GM13977 (cell line): ENCODE data around the gene GALNT9.

Experiments
- DNase-seq: peaks from one replicate; pipeline ENCODE4 v3.0.0; 2012; ENCODE audit warnings: low spot score
- CTCF ChIP-seq: IDR thresholded peaks from 2 replicates; pipeline ENCODE4 v1.5.1; 2012; ENCODE audit warnings: mild to moderate bottlenecking, control low read depth; ENCODE audit not compliant: insufficient read depth; ENCODE audit errors: extremely low read depth, missing control alignments
- in situ Hi-C: fragments of 300-500 bp; cut with MboI; formaldehyde crosslinking; loops from one replicate; pipeline ENCODE4 v1.12.0; 2022; ENCODE audit warnings: low sequenced_read_pairs, low pct_unique_long_range_greater_than_20kb, mixed read lengths, inconsistent platforms; ENCODE audit not compliant: unreplicated experiment

Gene GALNT9

DNA sequence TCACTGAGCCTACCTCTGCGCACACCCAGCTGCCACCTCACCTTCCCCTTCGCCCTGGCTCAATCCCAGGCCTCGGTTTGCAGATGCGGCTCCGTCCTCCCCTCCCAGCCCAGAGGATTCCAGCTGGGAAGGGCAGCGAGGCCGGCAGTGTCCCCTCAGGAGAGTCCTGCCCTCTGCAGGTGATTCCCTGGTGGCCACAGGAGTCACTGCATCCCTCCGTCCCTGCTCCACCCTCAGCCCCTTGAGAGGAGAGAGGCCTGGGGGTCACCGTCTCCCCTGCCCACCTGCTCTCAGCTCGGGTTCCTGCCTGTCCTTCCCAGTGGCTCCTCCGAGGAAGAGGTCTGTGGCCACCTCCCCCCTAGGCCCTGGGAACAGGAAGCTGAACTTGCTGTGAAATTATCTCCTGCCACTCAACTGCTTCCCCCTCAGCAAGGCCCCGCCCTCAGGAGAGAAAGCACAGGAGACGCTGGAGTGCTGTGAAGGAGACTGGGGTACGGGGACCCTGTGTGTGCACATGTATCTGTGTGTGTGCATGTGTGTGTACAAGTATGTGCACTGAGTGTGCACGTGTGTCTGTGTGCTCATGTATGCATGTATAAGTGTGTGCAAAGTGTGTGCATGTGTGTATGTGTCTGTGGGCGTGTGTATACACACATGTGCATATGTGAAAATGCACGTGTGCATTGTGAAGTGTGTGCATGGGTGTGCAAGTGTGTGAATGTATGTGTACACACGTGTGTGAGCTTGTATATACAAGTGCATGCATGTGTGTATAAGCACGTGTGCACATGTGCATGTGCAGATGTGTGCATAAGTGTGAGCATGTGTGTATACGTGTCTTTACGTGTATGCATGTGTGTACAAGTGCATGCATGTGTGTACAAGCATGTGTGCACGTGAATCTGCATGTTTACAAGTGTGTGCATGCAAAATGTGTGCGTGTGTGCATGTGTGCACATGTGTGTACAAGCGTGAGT, 13.2 kb upstream of the GALNT9 start:
- no peak for DNase-seq
- no peak for TF ChIP-seq CTCF
- in situ Hi-C loops, result no loop called here

DNA sequence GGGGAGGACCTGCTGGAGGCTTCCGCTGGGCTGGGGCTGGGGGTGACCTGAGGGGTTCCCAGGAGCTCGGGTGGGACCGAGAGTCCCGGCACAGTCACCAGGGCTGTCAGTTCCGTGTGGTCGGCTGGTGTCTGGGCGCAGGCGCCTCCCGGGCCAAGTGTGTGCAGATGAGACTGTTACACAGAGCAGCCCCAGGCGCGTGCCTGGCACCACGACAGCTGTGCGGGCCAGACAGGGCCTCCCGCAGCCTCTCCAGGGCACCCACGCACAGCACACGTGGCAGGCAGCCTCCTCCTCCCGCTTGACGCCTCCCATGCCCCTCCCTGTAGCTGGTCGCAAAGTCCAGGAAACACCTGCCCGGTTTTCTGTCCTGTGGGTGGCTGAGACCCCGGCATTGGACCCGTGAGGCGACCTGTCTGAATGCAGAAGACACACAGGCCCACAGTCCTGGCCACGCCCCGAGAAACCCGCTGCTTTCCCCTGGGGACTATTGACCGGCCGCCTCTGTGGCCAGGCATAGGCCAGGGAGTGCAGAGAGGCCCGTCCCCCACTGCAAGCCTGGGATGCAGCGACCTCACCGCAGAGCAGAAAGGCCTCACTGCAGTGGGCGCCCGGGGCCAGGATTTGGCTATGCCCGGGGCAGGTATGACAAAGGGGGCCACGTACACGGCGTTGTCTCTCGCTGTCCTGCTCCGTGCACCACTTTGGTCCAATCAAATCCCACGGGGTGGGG, 12.1 kb upstream of the GALNT9 start:
- in situ Hi-C loops, result no loop called here
- no peak for TF ChIP-seq CTCF
- DNase-seq, result no peak

DNA sequence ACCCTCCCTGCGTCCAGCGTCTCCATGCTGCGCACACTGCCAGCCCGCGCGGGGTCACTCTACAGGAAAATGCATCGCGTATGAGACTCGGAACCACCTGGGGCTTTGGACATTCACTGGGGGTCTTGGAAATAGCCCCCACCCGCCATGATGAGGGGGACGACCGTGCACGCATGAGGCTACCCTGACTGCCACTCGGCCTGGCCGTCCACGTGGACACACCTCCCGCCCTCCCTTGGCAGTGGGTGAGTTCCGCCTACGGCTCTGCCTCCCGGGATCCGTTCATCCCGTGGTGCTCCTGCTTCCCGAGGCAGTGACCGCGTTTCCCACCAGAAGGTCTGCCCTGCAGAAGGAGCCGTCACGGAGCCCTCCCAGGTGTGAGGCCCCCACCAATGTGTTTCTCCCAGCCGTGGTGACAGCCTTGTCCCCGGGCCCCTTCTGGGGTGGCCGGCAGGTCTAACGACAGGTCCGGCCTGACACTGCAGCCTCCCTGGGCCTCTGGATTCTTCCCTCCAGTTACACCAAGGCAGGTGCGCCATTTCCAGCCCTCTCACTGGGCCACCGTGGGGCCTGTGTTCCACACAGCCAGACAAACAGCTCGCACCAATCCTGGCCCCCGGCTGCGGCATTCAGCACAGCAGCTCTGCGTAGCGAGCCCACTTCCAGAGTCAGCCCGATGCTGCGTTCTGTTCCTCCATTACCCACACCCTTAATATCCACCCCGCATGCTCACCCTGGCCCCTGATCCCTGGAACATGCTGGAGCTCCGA, 11.1 kb upstream of the GALNT9 start:
- TF ChIP-seq CTCF, result no peak
- in situ Hi-C loops, result no loop called here
- no peak for DNase-seq

- no peak for TF ChIP-seq CTCF
- DNase-seq, result no peak
- in situ Hi-C loops, result no loop called here
Measured at GRCh38 chr12:132339856-132340255, 10.5 kb upstream of the GALNT9 start.

GRCh38 chr12:132338781-132339180, 9.4 kb upstream of the GALNT9 start:
- no peak for TF ChIP-seq CTCF
- in situ Hi-C loops, result no loop called here
- no peak for DNase-seq

DNA sequence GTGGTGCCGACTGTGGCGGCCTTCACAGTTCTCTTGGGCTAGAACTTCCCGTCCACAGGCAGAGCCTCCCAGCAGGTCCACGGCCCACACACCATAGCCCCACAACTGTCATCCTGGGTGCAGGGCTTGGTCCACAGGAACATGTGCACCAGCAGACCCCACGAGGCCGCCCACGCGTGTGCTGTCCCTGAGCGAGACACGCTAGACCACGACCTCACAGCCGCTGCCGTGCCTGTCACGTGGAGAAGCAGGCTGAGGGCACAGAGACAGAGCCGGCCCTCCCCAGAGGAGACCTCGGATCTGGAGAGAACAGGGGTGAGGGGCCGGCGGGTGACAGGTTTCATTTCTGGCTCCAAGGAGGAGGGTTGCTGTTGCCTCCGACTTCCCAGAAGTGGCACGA, 8.9 kb upstream of the GALNT9 start:
- TF ChIP-seq CTCF, result no peak
- no peak for DNase-seq
- in situ Hi-C loops, result no loop called here
